NCI-H526 (cell line): ENCODE data around the gene ITPR3.

Experiments
- DNase-seq, 2 experiments: peaks; one replicate each; lab custom pipeline; 2025; lab: John Stamatoyannopoulos, UW

ITPR3 gene

DNA sequence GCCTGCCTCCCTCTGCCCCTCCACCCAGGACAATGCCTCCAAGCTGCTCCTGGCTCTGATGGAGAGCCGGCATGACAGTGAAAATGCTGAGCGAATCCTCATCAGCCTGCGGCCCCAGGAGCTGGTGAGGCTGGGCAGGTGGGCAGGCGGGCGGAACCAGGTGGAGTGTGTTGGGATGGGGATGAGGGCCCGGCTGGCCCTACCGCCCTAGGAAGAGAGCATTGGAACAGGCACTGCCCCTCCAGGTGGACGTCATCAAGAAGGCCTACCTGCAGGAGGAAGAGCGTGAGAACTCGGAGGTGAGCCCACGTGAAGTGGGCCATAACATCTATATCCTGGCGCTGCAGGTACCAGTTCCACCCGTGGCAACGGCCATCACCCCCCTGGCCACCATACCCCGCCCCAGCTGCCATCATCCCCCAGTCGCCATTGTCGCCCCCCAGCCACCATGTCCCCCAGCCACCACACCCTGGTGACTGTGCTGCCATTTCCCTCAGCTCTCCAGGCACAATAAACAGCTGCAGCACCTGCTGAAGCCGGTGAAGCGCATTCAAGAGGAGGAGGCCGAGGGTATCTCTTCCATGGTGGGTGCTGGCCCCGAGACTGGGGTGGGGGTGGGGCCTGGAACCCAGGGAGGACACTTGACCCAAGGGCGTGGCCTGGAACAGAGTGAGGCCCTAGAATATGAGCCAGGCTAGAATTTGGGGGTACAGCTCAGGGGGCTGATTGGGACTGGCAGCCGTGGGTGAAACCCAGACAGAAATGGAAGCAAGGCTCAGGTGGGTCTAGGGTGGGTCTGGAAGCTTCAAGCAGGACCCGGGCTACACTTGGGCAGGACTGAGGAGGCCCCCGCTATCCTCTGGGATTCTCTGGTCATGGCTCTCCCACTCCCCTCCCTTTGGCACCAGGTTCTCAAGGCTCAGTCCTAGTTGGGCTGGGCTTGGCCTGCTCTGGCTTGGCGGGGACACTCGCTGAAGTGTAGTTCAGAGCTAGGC, 66.2 kb downstream of the ITPR3 start:
- no peak for DNase-seq

DNA sequence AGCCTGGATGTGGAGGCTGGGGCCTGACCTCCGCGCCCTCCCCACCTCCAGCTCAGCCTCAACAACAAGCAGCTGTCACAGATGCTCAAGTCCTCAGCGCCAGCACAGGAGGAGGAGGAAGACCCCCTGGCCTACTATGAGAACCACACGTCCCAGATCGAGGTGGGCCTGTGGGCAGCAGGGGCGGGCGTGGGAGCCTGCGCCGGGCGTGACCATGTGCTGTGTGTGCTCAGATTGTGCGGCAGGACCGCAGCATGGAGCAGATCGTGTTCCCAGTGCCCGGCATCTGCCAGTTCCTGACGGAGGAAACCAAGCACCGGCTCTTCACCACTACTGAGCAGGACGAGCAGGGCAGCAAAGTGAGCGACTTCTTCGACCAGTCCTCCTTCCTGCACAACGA, 66.9 kb downstream of the ITPR3 start:
- DNase-seq, result no peak

DNA sequence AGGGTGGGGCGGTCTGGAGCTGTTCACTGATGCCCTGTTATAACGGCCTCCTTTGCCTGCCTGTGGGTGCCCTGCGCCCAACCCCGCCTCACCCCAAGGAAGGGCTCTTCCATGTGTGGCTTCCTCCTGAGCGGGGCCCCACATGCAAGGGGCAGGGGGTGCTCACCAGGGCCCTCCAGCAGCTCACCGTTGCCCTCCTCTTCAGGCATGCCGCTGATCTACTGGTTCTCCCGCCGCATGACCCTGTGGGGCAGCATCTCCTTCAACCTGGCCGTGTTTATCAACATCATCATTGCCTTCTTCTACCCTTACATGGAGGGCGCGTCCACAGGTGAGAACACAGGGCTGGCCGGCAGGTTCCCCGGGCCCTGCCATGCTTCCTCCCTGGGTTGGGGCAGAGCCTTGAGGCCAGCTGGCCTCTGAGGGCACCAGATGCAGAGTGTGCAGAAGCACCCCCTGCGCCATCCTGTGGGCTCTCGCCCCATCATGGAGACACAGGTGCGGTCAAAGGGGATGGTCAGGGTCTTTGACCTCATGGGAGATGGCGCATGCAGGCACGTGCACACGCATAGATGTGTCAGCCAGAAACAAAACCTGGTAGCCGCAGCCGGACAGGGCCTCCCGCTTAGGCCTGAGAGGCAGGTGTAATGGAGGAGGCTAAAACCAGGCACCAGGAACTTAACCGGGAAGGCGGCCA, 67.5 kb downstream of the ITPR3 start:
- DNase-seq, result no peak

DNA sequence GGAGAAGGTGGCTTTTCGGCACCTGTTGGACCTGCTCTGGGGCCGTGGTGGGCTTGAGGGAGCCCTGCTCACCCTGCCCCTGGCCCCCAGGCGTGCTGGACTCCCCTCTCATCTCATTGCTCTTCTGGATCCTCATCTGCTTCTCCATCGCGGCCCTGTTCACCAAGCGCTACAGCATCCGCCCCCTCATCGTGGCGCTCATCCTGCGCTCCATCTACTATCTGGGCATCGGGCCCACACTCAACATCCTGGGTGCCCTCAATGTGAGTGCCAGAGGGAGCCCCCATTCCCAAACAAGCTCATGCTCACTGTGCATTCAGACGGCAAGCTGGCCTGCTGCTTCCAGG, 68.0 kb downstream of the ITPR3 start:
- DNase-seq, result no peak

DNA sequence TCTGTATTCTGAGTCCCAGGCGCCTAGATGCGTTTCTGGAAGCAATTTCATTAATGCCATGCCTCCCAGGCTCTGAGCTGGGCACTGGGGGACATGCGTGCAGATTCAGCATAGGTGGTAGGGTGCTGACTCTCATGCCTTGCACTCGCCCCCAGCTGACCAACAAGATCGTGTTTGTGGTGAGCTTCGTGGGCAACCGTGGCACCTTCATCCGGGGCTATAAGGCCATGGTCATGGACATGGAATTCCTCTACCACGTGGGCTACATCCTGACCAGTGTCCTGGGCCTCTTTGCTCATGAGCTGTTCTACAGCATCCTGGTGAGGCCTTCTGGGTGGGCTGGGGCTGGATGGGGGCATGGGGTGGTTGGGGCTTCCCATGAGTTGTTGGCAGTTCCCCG, 68.8 kb downstream of the ITPR3 start:
- no peak for DNase-seq

DNA sequence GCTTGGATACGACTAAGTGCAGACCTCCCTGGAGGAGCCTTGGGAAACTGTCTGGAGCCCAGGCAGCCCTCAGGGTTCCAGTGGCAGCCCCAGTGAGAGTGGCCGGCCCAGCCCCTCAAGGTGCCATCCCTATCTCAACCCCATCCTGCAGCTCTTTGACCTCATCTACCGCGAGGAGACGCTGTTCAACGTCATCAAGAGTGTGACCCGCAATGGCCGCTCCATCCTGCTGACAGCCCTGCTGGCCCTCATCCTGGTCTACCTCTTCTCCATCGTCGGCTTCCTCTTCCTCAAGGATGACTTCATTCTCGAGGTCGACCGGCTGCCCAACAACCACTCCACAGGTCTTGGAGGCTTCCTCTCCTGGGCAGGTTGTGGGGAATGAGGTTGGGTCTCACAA, 69.6 kb downstream of the ITPR3 start:
- no peak for DNase-seq

DNA sequence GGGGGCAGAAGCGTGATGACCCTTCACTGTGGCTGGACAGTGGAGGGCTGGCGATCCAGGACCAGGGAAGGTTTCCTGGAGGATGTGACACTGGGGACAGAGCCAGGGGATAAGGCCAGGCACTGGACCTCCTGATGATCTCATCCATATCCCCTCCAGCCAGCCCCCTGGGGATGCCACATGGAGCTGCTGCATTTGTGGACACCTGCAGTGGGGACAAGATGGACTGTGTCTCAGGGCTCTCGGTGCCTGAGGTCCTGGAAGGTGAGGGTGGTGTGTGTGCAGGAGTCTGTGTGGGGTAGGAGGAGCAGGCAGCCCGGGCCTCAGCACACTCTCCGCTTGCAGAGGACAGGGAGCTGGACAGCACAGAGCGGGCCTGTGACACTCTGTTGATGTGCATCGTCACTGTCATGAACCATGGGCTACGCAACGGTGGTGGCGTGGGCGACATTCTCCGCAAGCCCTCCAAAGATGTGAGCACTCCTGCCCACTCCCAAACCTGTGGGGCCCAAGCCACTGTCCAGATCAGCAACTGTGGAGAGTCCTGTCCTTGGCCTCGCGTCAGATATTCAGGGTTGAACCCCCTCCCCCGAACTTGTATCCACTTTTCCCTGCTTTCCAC, 70.4 kb downstream of the ITPR3 start:
- DNase-seq, result no peak

DNA sequence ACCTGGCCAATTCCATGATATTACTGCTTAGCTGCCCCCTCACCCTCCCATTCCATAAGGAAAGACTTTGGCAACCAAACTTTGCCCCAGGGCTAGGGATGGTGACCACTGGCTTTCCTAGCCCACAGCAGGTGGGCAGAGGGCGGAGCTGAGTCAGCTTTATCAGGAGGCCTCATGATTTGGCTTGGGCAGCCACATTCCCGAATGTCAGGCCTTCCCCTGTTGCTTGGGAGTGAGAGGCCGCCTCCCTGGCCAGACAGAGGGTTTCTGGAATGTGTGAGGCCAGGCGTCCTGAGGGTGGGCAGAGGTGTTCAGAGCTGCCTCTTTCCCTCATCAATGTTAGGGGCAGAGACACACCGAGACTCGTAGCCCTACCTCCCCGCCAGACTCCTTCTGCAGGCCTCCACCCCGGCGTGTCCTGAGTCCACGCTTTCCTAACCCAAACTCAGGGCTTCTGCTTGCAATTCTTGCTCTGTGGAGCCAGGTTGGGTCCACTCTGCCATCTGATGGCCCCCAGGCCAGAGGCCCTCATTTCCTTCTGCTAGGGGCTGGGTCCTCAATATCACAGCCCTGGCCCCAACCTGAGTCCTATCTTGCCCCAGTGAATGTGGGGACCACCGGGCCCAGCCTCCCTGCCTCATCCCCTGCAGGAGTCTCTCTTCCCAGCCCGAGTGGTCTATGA, 71.1 kb downstream of the ITPR3 start:
- no peak for DNase-seq

DNA sequence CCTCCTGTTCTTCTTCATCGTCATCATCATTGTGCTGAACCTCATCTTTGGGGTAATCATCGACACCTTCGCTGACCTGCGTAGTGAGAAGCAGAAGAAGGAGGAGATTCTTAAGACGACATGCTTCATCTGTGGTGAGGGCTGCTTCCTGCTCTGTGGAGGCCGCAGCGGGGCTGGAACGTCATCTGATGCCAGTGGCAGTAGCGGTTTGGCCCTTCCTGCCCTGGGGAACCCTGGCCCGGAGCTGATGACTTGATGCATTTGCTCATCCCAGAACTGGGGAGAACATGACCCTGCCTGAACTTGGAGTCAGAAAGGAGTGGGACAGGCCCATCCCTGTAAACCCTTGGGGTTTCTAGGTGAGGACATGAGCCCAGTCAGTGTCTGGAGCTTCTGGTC, 71.6 kb downstream of the ITPR3 start:
- DNase-seq, result no peak

DNA sequence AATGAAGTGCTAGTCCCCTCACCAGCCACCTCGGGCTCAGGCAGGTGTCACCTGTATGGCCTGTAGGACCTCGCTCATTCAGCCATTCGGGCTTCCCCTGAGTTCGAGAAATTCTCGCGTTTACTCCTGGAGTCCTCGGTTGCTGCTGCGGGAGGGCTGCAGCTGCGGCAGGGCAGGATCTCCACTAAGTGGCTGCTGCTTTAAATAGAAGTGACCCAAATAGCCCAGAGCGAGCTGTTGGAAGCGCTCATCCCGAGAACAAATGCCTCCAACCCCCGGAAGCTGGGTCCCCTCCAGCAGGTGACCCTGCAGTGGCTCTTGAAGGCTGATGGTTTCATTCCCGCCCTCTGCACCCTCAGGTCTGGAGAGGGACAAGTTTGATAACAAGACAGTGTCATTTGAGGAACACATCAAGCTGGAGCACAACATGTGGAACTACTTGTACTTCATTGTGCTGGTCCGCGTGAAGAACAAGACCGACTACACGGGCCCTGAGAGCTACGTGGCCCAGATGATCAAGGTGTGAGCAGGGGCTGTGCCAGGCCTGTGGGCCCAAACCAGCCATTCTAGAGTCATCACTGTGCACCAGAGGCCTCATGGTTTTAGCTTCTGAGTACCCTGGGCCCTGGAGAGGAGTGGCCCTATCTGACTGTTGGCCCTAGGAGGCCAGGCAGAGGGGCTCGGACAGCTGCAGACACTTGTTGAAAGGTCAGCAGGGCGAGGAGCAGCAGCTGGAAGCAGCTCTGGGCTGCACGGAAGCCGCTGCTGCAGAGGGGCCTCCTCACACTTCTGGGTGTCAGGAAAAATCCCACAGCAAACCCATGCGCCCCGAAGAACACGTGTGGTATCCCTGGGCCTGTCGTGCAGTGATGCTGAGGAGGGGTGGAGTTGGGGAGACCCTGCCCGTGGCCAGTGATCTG, 72.3 kb downstream of the ITPR3 start:
- DNase-seq, result no peak

DNA sequence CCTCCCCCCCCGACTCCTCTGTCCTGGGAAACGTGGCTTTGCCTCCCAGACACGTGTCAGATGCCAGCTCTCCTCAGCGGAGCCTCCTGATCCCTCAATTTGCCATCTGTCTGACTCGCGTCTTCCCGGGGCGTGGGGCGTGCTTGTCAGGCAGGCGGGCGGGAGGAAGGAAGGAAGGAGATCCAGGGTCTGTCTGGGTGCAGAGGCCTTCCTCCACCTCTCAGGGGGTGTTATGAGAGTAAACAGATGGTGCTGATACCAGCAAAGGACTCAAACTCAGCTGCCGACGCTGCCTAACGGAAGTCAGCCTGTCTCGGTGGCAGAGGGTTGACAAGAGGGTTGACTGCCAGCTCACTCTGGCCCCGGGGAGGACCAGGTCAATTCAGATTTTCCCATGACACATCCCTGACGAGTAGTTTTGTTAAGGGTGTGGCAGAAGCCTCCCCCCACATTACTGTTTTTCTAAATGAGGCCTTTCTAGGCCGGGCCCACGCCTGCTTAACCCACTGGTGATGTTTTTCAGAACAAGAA, 73.3 kb downstream of the ITPR3 start:
- DNase-seq, result no peak

DNA sequence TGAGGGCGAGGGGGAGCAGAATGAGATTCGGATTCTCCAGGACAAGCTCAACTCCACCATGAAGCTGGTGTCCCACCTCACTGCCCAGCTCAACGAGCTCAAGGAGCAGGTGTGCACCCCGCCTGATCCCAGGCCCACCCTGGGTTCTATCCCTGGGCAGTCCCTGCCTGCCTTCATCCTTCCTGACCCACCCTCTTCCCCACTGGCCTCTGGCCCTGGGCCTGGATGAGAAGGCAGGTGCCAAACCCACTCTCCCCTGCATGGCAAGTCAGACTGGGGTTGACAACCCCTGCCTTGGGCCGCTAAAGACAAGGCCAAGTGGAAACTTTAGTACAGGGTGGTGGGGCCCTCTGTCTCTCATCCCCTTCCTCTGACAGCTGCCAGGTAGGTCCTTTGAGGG, 73.9 kb downstream of the ITPR3 start:
- DNase-seq, result no peak

DNA sequence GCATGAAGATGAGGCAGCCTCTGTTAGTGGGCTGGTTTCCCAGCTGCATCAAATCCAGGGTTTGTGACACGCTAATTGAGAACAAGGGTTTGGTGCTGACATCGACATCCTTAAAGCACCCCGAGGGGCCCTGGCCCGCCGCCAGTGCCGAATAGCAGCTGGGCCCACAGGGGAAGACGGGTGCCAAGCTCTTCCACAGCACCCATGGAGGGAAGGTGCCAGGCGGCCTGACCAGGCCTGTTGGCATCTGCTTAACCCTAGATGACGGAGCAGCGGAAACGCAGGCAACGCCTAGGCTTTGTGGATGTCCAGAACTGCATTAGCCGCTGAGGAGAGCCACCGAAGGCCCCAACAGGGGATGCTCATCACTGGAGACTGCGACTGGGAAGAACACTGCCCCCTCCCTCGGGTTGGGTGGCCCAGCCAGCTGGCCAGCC, 74.3 kb downstream of the ITPR3 start:
- DNase-seq, result no peak

DNA sequence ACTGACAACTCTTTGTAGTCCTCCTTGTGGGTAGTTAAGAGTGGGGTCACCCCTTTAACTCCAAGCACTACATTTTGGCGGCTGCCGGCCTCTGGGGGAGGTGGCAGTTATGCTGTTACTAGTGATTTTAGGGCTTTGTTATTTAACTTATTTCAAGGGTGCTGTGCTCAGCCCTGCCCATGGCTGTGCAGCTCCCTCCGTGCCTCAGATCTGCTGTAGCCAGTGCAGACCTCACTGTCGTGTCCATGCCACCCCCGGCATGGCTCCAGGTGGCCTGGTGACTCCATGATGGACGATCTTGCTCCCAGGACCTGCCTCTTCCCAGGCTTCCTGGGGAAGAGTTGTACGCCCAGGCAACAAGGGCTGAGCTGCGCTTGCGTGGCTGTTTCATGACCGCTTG, 75.0 kb downstream of the ITPR3 start:
- DNase-seq, result no peak

DNA sequence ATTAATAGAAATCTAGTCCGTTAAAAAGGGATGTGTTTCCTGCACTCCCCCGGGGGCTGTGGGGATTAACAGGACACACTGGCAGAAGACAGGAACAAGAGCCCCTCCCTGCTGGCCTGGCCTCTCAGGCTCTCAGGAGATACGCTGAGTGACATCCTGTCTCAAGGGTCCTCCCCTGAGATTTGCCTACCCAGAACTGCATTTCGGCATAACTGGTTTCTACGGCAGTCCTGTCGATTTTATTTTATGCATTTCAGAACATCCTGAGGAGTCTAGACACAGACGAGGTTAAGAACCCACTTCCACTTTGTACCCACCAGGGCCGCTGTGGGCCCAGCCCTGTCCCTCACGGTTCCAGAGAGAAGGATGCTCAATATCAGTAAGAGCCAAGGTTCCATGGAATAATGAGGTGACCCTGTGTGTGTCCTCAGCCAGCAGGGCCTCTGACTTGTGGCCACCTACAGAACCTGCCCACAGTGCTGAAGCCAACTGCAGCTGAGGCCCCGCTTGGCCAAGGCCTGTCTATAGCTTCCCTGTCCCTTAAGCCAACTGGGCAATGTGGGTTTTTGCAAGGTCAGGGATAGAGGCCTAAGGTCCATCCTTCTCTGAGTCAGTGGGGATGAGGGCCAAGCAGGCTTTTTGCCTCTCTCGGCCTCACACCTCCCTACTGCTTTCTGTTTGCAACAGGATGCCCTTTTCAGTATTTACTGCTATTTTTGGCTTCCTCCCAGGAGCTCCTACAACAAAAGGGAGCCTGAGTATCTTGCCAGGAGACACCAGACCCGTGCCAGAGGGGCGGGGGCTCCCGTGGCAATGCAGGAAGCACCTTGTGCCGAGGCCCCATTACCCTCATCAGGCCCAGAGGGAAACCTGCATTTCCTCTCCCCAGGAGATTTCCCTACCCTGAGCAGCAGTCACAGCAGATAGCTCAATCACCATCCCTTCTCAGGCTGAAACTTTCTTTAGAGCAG, 75.7 kb downstream of the ITPR3 start:
- no peak for DNase-seq

DNA sequence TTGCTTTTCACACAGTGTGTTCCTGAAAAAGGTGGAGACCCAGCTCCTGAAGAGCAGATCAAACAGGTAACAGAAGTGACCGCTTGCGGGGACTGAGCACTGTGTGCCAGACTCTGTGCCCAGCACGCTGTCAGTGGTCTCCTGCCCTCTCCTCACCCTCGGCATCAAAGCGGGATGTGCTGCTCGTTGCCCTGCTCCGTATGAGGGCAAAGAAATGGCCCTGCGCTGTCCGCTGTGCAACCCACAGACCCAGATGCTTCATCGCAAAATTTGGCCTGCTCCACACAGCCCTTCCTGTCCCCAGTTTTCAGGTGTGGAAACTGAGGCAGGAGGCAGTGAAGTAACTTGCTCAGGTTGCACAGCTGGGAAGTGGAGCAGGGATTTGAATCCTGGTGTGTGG, 76.7 kb downstream of the ITPR3 start:
- no peak for DNase-seq

DNA sequence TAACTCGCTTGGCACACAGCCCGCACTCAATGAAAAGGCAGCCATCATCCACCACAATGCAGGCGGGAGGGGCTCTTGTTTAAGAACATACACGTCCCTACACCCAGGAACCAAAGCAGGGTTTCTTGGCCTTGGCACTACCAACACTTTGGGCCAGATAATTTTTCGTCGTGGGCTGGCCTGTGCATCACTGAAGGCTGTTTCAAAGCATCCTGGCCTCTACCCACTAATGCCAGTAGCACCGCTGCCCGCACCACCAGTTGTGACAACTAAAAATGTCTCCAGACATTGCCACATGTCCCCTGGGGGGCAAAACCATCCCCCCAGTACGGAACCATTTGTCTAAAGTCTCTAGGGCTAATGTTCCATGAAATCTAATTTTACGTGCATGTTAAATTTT, 77.4 kb downstream of the ITPR3 start:
- DNase-seq, result no peak

DNA sequence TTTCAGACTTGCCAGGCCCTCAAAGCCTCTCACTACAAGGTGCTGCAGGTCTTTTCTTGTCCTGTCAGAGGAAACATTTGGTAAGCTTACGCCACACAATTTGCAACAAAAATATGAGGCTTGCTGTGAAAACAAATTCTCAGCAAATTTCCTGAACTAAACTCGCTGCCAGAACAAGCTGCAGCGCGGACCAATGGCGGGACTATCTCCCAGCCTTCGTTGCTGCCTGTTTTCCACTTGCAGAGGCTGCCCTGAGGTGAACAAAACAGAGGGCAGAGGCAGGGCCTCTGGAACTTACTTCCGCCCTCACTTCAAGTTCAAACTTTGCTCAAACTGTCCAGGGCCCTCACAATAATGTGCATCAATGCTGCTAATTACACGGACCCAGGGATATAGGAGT, 78.0 kb downstream of the ITPR3 start:
- no peak for DNase-seq

DNA sequence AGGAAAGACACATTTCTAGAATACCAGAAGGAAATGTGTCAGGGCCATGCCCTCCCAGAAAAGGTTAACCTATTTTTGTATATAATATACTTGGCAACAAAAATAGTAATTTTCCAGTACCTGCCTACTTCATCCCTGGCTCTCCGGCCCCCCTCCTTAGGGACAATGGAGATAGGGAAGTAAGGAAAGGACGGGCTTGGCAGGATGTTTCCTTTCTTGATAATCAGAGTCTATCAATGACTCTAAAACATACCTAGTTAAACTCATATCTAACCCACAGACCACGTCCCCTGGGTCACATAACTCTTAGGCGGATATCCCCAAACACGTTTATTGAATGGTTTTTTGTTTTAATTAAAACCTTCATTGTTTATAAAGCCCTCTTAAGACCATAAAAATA, 78.6 kb downstream of the ITPR3 start:
- no peak for DNase-seq
